OCI-LY7 (cell line): Measurements from ENCODE around the gene KLF11.

Experiments used
- CTCF ChIP-seq: fragments of 200-600 bp; sonication (generic); conservative IDR thresholded peaks from 2 replicates; pipeline ENCODE4 v1.5.1; 2014; ENCODE audit warnings: mild to moderate bottlenecking, antibody characterized with exemption, low read length, moderate library complexity, mixed read lengths
- EZH2phosphoT487 ChIP-seq: fragments of 200-600 bp; sonication (generic); IDR thresholded peaks from 2 replicates; pipeline ENCODE4 v1.6.1; 2018; ENCODE audit warnings: low read depth, borderline replicate concordance, mild to moderate bottlenecking, mixed run types, antibody characterized with exemption, low read length, moderate library complexity, mixed read lengths

GRCh38 chr2:10032746-10033105 lies 10.6 kb upstream of the KLF11 start:
- TF ChIP-seq CTCF (no peak), EZH2phosphoT487 (no peak)
